Ascending aorta (tissue), 2 donors: Measurements from ENCODE around the gene CD44. TPM values are rescaled to one million over a fixed set of nuclear protein-coding genes. Genes with fewer than 3 reads are reported as not detected.

Experiments used
- DNase-seq, 2 donors: peaks; one replicate each; pipeline ENCODE4 v3.0.0-alpha.2; 2019; ENCODE audit warnings: low spot score in 2 of 2
- H3K27ac ChIP-seq, 2 donors: fragments of 200-600 bp; sonication (generic); one replicate each; pipeline ENCODE4 v1.5.1; 2016 to 2017; ENCODE audit warnings: mild to moderate bottlenecking in 1 of 2
- H3K27me3 ChIP-seq: fragments of 200-600 bp; sonication (generic); one replicate; pipeline ENCODE4 v1.5.1; 2017
- H3K36me3 ChIP-seq, 2 donors: fragments of 200-600 bp; sonication (generic); one replicate each; pipeline ENCODE4 v1.5.1; 2016
- H3K4me1 ChIP-seq, 2 donors: fragments of 200-600 bp; sonication (generic); one replicate each; pipeline ENCODE4 v1.5.1; 2016 to 2017; ENCODE audit warnings: mild to moderate bottlenecking in 1 of 2
- H3K4me3 ChIP-seq, 2 donors: fragments of 200-600 bp; sonication (generic); one replicate each; pipeline ENCODE4 v1.5.1; 2016 to 2017; ENCODE audit warnings: mild to moderate bottlenecking in 1 of 2
- H3K9me3 ChIP-seq, 2 donors: fragments of 200-600 bp; sonication (generic); one replicate each; pipeline ENCODE4 v1.5.1; 2016
- intact Hi-C: fragments of 100-400 bp; cut with DNase I; formaldehyde crosslinking; loops from one replicate; pipeline ENCODE4 v1.15.1; 2023
- total RNA-seq: library from RNA; depleted of rRNA; stranded (reverse); fragments of >200 nt; gene quantifications from one replicate; pipeline ENCODE4 v1.1.0, GENCODE V29; 2016
- TF ChIP-seq, protein P1 (sequence below), 3 experiments: fragments of 200-600 bp in 2 of 3; fragments of 450-650 bp in 1 of 3; sonication (generic) in 2 of 3; IDR thresholded peaks; one replicate each; pipeline ENCODE4 v1.5.1; 2016 to 2019; ENCODE audit warnings: antibody characterized with exemption in 3 of 3, mild to moderate bottlenecking in 1 of 3, moderate library complexity in 1 of 3

Gene CD44
- total RNA-seq, 1 donor from 2014 or later = 188 TPM

DNA sequence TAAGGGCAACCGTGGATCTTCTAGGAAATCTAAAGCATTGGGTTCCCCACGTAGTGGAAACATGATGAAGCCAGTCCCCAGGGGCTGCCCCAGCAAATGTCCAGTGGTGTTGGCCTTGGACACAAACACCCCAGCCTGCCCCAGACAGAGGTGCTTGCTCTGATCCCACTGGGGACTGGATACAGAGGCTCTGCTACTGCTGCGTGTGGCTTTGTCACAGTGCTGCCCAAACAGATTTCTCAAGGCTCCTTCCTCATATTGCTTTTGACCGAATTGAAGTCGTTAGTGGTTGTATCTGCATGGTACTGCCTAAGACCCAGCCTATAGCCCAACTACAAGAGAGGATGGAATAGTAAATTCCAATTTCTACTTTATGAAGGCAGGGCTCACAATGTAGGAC lies 40.1 kb upstream of the CD44 start:
- H3K36me3 ChIP-seq = no peaks in the 10 kb centered on the region
- H3K27ac ChIP-seq = peak overlapping the region; percentile 75 to 83
- H3K27me3 ChIP-seq = no peaks in the 10 kb centered on the region
- TF ChIP-seq, protein P1, sequence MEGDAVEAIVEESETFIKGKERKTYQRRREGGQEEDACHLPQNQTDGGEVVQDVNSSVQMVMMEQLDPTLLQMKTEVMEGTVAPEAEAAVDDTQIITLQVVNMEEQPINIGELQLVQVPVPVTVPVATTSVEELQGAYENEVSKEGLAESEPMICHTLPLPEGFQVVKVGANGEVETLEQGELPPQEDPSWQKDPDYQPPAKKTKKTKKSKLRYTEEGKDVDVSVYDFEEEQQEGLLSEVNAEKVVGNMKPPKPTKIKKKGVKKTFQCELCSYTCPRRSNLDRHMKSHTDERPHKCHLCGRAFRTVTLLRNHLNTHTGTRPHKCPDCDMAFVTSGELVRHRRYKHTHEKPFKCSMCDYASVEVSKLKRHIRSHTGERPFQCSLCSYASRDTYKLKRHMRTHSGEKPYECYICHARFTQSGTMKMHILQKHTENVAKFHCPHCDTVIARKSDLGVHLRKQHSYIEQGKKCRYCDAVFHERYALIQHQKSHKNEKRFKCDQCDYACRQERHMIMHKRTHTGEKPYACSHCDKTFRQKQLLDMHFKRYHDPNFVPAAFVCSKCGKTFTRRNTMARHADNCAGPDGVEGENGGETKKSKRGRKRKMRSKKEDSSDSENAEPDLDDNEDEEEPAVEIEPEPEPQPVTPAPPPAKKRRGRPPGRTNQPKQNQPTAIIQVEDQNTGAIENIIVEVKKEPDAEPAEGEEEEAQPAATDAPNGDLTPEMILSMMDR (IDR thresholded peaks at IDR 0.05) = no peak
- H3K4me3 ChIP-seq = no peak overlapping the region
- peaks cover 0 to 27% of the 10 kb centered on the region in 2 donors for H3K4me1 ChIP-seq
- intact Hi-C loops = loop anchor here (2.0 kb wide), 1 partner anchor 14 kb away; no protein-coding TSS in a partner anchor
- H3K9me3 ChIP-seq = no peaks in the 10 kb centered on the region
- no peak for DNase-seq

DNA sequence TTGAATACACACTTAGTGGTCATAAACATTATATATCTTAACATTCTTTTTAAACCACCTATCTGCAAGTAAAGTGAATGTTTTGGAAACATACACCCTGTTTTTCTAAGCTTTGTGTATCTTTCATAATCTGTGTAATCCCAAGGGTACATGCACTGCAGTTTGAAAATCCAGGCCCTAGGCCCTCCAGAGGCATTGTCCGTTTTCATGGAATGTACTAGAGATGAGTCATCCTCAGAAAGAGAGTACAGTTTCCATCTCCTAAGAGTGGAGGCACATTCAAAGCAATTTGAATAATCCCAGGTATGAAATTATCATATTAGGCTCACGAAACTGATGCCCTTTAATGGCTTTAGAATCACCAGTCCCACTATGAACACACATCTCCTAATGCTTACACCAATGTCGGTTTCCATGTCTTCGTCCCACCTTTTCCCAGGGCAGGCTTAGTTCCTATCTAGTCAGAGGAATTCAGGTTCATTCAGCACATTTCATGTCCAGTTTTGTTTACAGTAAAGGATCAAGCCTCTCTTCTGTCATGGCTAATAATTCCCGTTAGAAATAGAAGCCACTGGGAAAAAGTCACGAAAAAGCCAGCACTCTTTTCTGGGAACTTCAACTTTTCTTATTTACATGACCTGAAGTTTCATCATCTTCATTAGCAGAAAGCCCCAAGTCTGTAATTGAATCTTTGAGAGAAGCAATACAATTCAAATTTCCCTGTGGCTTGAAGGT lies 39.5 kb upstream of the CD44 start:
- TF ChIP-seq, protein P1 (IDR thresholded peaks at IDR 0.05) = no peak
- Histone ChIP-seq H3K27ac (peak overlapping the region; percentile 75 to 83), H3K27me3 (no peaks in the 10 kb centered on the region), H3K4me3 (no peak overlapping the region), H3K9me3 (no peaks in the 10 kb centered on the region), H3K36me3 (no peaks in the 10 kb centered on the region), H3K4me1 (peaks cover 0 to 27% of the 10 kb centered on the region in 2 donors)
- intact Hi-C loops = loop anchor here (2.0 to 10.0 kb wide), 7 partner anchors 15 to 565 kb away; partner anchors contain the start of genes CD44 and TRIM44
- DNase-seq = no peak

- peaks cover 0 to 27% of the 10 kb centered on the region in 2 donors for H3K4me1 ChIP-seq
- peak overlapping the region; percentile 75 to 83 for H3K27ac ChIP-seq
- TF ChIP-seq, protein P1 (IDR thresholded peaks at IDR 0.05) = no peak
- H3K36me3 ChIP-seq = no peaks in the 10 kb centered on the region
- intact Hi-C loops = loop anchor here (2.0 to 10.0 kb wide), 6 partner anchors 39 to 565 kb away; partner anchors contain the start of genes CD44 and TRIM44
- no peaks in the 10 kb centered on the region for H3K27me3 ChIP-seq
- peak in 1 of 2 donors; percentile 80 for DNase-seq
- H3K9me3 ChIP-seq = no peaks in the 10 kb centered on the region
- H3K4me3 ChIP-seq = no peak overlapping the region
Measured at GRCh38 chr11:35100013-35100383, 39.0 kb upstream of the CD44 start.

DNA sequence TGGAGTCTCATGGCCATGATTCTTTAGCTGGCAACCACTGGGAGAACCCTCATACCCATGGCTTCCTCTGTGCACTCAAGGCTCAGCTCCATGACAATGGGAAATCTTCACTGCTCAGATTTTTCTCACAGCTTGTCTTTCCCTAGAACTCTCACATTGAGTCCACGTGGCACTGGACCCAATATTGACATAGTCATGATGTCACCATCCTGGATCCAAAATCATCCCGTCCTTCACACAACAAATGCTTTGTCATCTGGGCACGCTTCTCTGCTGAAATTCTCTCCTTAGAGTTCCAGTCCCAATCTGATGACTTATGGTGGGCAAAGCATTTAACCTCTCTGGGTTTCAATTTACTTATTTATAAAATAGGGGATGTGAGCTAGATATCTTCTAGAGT lies 37.7 kb upstream of the CD44 start:
- H3K27me3 ChIP-seq = no peaks in the 10 kb centered on the region
- no peaks in the 10 kb centered on the region for H3K36me3 ChIP-seq
- H3K9me3 ChIP-seq = no peaks in the 10 kb centered on the region
- no peak for DNase-seq
- peak overlapping the region; percentile 64 to 83 for H3K27ac ChIP-seq
- TF ChIP-seq, protein P1 (IDR thresholded peaks at IDR 0.05) = no peak
- intact Hi-C loops = loop anchor here (2.0 to 10.0 kb wide), 6 partner anchors 38 to 564 kb away; partner anchors contain the start of genes CD44 and TRIM44
- peaks cover 0 to 37% of the 10 kb centered on the region in 2 donors for H3K4me1 ChIP-seq
- no peak overlapping the region for H3K4me3 ChIP-seq

DNA sequence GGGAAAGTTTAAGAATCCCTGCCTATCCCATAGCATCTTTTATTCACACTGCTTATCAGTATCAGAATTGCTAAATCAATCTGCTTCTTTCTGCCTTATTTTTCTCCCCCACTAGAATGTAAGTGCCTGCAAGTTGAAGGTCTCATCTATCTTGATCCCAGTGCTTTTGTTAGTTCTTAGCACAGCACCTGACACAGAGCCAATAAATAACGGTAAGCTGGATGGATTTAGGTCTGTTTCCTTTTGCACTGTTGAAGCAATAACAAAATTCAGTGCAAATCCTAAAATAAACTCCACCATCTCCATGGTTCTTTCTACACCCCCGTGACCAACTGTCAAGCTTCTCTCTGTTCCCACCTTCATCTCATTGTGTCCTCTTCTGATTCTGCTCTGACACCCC lies 36.7 kb upstream of the CD44 start:
- Histone ChIP-seq H3K27me3 (no peaks in the 10 kb centered on the region), H3K4me1 (peaks cover 0 to 37% of the 10 kb centered on the region in 2 donors), H3K4me3 (no peak overlapping the region), H3K36me3 (no peaks in the 10 kb centered on the region), H3K27ac (peak overlapping the region; percentile 64 to 83), H3K9me3 (no peaks in the 10 kb centered on the region)
- DNase-seq = no peak
- intact Hi-C loops = loop anchor here (5.0 to 10.0 kb wide), 3 partner anchors 70 to 563 kb away; partner anchors contain the start of gene TRIM44
- TF ChIP-seq, protein P1 (IDR thresholded peaks at IDR 0.05) = no peak
